HUES6 (cell line): ENCODE measurements around the gene PLCXD1.
A peak's percentile ranks its signal among the peaks of the same experiment; 100 is the strongest.
"Not testable (repeated sequence)": the region's sequence is repeated elsewhere in the genome, so short reads cannot be mapped to it uniquely, and the experiment has no call there.

ENCODE experiments used
- H3K27ac ChIP-seq: 2 replicates; pipeline ENCODE4 v1.7.0; 2013; ENCODE audit warnings: low read depth, mild to moderate bottlenecking, low read length, inconsistent platforms
- H3K27me3 ChIP-seq: 2 replicates; pipeline ENCODE4 v1.6.1; 2013; ENCODE audit warnings: low read length; ENCODE audit not compliant: control insufficient read depth, insufficient read depth
- H3K36me3 ChIP-seq: 2 replicates; pipeline ENCODE4 v1.6.1; 2013; ENCODE audit warnings: low read length; ENCODE audit not compliant: control insufficient read depth, insufficient read depth
- H3K4me1 ChIP-seq: 2 replicates; pipeline ENCODE4 v1.6.1; 2013; ENCODE audit warnings: low read length; ENCODE audit not compliant: control insufficient read depth, insufficient read depth
- H3K4me3 ChIP-seq: 2 replicates; pipeline ENCODE4 v1.5.1; 2013; ENCODE audit warnings: low read depth, low read length
- H3K9ac ChIP-seq: one replicate; pipeline ENCODE4 v1.6.1; 2013; ENCODE audit warnings: mild to moderate bottlenecking, low read length
- H3K9me3 ChIP-seq: 2 replicates; pipeline ENCODE4 v1.6.1; 2013; ENCODE audit warnings: low read depth, low read length; ENCODE audit not compliant: control insufficient read depth, insufficient read depth

The PLCXD1 gene

DNA sequence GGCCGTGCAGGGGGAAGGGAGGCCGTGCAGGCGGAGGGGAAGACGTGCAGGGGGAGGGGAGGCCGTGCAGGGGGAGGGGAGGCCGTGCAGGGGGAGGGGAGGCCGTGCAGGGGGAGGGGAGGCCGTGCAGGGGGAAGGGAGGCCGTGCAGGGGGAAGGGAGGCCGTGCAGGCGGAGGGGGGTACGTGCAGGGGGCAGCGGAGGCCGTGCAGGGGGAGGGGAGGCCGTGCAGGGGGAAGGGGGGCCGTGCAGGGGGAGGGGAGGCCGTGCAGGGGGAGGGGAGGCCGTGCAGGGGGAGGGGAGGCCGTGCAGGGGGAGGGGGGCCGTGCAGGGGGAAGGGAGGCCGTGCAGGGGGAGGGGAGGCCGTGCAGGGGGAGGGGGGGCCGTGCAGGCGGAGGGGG lies 459 bp upstream of the PLCXD1 start:
- not testable (repeated sequence) for H3K9ac ChIP-seq, H3K27ac ChIP-seq, H3K4me3 ChIP-seq, H3K4me1 ChIP-seq, H3K27me3 ChIP-seq, H3K9me3 ChIP-seq
- peaks cover 22% of the 10 kb centered on the region for H3K36me3 ChIP-seq

DNA sequence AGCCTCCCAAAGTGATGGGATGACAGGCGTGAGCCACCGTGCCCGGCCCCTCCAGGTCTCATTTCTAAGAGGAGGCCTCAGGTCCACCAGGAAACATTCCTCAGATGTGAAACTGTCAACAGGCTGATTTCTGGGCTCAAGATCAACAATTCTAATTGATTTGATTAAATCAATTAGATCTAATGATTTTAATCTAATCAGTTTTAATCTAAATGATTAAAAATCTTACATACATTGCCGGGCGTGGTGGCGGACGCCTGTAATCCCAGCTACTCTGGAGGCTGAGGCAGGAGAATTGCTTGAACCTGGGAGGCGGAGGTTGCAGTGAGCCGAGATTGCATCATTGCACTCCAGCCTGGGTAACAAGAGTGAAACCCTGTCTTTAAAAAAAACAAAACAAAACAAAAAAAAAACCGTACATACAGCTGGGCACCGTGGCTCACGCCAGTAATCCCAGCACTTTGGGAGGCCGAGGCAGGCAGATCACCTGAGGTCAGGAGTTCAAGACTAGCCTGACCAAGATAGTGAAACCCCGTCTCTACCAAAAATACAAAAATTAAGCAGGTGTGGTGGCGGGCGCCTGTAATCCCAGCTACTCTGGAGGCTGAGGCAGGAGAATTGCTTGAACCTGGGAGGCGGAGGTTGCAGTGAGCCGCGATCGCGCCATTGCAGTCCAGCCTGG lies 960 bp downstream of the PLCXD1 start:
- Histone ChIP-seq H3K27ac (peak overlapping the region; percentile 86; the same call in 1 of the 2 replicates), H3K36me3 (peaks cover 35% of the 10 kb centered on the region), H3K4me3 (peak overlapping the region; percentile 67), H3K9ac (peak overlapping the region; percentile 86)
- not testable (repeated sequence) for H3K4me1 ChIP-seq, H3K9me3 ChIP-seq, H3K27me3 ChIP-seq

DNA sequence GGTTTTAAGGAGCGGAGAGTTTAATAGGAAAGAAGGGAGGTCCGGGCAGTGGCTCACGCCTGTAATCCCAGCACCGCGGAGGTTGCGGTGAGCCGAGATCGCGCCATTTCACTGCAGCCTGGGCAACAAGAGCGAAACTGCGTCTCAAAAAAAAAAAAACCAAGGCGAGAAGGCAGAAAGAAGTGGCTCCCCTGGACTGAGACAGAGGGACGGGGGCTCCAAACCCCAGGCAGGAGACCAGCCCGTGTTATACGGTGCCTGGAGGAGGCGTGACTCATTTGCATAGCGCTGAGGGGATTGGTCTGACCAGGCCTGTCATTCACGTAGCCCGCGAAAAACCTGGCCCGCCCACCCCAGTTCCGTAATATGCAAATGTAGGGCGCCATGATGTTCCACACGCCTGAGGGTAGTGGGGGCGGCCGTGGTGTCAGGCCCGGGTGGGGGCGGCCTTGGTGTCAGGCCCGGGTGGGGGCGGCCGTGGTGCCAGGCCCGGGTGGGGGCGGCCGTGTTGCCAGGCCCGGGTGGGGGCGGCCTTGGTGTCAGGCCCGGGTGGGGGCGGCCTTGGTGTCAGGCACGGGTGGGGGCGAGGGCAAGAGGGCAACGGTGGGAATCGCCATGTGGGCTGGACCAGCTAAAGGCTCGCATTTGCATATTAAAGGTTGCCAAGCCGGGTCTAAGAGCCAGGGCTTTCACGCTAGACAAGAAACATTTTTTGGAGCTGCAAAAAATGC lies 2.1 kb downstream of the PLCXD1 start:
- Histone ChIP-seq H3K4me1 (peaks cover 9% of the 10 kb centered on the region), H3K9me3 (no peaks in the 10 kb centered on the region), H3K27me3 (no peaks in the 10 kb centered on the region), H3K27ac (no peak overlapping the region), H3K36me3 (peaks cover 42% of the 10 kb centered on the region), H3K4me3 (peak overlapping the region; percentile 58), H3K9ac (peak overlapping the region; percentile 83)

DNA sequence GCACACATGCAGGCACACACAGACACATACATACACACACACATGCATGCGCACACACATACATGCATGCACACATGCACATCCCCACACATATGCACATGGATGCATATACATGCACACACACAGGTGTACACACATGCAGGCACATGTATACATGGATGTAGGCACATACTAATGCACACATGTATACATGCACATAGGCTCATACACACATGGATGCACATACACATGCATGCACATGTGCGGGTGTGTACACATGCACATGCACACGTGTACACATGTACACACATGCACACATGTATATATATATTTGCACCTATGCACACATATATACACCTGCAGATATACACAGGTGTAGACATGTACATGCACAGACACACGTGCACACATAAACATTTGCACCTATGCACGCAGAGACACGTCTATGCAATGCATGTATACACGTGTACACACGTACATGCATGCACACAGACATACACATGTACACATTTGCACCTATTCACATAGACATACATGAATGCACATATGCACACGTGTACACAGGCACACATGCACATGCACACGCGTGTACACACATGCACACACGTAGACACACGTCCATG lies 4.0 kb downstream of the PLCXD1 start:
- Histone ChIP-seq H3K4me1 (peaks cover 3% of the 10 kb centered on the region; the same call in 1 of the 2 replicates), H3K9ac (no peak overlapping the region), H3K9me3 (no peaks in the 10 kb centered on the region), H3K27me3 (no peaks in the 10 kb centered on the region), H3K4me3 (no peak overlapping the region), H3K36me3 (peaks cover 57% of the 10 kb centered on the region), H3K27ac (no peak overlapping the region)

DNA sequence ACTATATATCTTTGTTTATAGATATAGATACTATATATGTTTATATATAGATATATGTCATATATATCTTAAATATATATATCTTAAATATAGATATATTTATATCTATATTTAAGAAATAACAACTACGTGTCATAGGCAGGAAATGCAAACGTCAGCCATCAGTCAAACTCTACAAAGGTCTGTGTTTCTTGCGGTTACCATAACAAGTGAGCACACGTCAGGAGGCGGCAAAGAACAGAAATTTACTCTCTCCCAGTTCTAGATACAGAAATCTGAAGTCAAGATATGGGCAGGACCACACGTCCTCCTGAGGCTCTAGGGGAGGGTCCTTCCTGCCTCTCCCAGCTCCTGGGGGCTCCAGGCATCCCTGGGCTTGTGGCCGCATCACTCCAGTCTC lies 6.5 kb downstream of the PLCXD1 start:
- Histone ChIP-seq H3K36me3 (peaks cover 80% of the 10 kb centered on the region), H3K9me3 (no peaks in the 10 kb centered on the region)

DNA sequence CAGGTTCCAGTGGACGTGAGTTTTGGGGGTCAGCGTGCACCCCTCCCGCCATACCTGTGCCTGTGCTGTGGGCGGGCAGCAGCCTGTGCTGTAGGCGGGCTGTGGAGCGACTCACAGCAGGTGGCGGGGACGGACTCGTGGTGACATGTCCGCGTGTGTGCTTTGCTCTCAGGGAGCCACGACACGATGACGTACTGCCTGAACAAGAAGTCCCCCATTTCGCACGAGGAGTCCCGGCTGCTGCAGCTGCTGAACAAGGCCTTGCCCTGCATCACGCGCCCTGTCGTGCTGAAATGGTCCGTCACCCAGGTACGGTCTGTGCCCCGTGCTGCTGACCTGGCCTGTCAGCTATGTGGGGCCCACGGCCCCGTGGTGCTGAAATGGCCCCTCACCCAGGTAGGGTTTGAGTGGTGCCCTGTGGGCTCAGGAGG lies 7.4 kb downstream of the PLCXD1 start:
- H3K4me3 ChIP-seq: no peak overlapping the region
- H3K9ac ChIP-seq: no peak overlapping the region
- H3K27ac ChIP-seq: no peak overlapping the region
- no peaks in the 10 kb centered on the region for H3K27me3 ChIP-seq
- 0 out of 2 replicates have a peak, but pooled peaks cover 3% of the 10 kb centered on the region for H3K4me1 ChIP-seq
- no peaks in the 10 kb centered on the region for H3K9me3 ChIP-seq
- peaks cover 89% of the 10 kb centered on the region for H3K36me3 ChIP-seq

More for the DNA sequence above, 6.5 kb downstream of the PLCXD1 start:
- 0 out of 2 replicates have a peak, but pooled peaks cover 3% of the 10 kb centered on the region for H3K4me1 ChIP-seq
- no peak overlapping the region for H3K27ac ChIP-seq
- no peak overlapping the region for H3K9ac ChIP-seq
- no peaks in the 10 kb centered on the region for H3K27me3 ChIP-seq
- H3K4me3 ChIP-seq: no peak overlapping the region

DNA sequence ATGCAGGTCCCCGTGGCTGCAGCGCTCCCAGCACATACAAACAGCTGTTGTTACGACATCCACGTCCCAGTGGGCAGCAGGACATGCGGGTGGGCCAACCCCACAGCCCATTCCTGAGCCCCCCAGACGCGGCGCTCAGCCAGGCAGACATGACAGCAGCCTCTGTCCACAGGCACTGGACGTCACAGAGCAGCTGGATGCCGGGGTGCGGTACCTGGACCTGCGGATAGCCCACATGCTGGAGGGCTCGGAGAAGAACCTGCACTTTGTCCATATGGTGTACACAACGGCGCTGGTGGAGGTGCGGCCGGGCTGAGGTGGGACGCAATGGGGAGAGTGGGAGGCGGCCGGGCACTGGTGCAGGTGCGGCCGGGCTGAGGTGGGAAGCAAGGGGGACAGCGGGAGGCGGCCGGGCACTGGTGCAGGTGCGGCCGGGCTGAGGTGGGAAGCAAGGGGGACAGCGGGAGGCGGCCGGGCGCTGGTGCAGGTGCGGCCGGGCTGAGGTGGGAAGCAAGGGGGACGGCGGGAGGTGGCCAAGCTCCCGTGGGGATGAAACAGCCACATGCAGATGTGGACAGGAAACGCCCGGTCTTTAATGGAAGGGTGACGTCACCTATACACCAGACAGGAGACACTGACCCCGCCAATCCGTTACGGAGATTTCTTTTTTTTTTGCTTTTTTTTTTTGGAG lies 9.4 kb downstream of the PLCXD1 start:
- Histone ChIP-seq H3K4me1 (no peaks in the 10 kb centered on the region), H3K36me3 (peaks cover 86% of the 10 kb centered on the region)

DNA sequence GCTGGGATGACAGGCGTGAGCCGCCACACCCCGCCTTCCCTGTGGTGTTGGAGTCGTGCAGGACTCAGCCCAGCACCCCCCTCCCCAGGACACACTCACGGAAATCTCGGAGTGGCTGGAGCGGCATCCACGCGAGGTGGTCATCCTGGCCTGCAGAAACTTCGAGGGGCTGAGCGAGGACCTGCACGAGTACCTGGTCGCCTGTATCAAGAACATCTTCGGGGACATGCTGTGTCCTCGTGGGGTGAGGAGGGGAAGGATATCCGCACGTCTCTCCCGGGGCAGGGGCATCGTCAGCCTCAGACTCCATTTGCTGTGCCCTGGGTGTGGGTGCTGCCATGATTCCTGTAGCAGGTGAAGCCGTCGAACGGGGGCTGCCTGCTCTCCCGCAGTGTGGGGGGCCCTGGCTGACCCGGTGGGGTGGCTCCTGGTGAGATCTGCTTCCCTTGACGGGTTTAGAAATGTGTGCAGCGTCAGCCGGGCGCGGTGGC lies 10.3 kb downstream of the PLCXD1 start:
- H3K27me3 ChIP-seq: no peaks in the 10 kb centered on the region
- H3K9me3 ChIP-seq: no peaks in the 10 kb centered on the region
- H3K27ac ChIP-seq: no peak overlapping the region
- peaks cover 83% of the 10 kb centered on the region for H3K36me3 ChIP-seq
- H3K4me1 ChIP-seq: no peaks in the 10 kb centered on the region
- no peak overlapping the region for H3K9ac ChIP-seq
- no peak overlapping the region for H3K4me3 ChIP-seq

More for the DNA sequence above, 9.4 kb downstream of the PLCXD1 start:
- no peak overlapping the region for H3K4me3 ChIP-seq
- no peaks in the 10 kb centered on the region for H3K27me3 ChIP-seq
- H3K9ac ChIP-seq: no peak overlapping the region
- H3K27ac ChIP-seq: no peak overlapping the region
- no peaks in the 10 kb centered on the region for H3K9me3 ChIP-seq

DNA sequence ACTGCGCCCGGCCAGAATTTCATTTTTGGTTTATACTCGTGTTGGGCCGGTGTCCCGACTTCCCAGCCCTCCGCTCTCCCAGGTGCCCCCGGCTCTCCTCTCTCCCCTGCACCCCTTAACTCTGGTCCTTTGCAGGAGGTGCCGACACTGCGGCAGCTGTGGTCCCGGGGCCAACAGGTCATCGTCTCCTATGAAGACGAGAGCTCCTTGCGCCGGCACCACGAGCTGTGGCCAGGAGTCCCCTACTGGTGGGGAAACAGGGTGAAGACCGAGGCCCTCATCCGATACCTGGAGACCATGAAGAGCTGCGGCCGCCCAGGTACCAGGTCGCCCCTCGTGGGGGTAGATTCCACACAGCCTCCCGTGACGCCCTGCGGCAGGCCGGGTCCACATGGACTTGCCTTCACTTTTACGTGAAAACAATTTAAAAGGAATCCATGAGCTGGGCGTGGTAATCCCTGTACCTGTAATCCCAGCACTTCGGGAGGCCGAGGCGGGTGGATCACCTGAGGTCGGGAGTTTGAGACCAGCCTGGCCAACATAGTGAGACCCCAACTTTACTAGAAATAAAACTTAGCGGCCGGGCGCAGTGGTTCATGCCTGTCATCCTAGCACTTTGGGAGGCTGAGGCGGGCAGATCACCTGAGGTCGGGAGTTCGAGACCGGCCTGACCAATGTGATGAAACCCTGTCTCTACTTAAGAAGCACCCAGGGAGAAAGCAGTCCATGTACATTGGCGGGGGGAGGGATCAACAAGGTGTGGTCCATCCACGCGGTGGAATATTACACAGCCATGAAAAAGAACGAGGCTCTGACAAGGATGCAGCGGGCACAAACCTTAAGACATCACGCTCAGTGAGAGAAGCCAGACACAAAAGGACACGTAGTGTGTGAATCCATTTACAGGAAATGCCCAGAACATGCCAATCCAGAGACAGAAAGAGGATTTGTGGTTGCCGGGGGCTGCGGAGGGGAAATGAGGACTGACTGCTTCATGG lies 12.0 kb downstream of the PLCXD1 start:
- Histone ChIP-seq H3K27ac (no peak overlapping the region), H3K4me1 (no peaks in the 10 kb centered on the region), H3K27me3 (no peaks in the 10 kb centered on the region), H3K9ac (no peak overlapping the region), H3K4me3 (no peak overlapping the region), H3K9me3 (no peaks in the 10 kb centered on the region), H3K36me3 (peaks cover 74% of the 10 kb centered on the region)

DNA sequence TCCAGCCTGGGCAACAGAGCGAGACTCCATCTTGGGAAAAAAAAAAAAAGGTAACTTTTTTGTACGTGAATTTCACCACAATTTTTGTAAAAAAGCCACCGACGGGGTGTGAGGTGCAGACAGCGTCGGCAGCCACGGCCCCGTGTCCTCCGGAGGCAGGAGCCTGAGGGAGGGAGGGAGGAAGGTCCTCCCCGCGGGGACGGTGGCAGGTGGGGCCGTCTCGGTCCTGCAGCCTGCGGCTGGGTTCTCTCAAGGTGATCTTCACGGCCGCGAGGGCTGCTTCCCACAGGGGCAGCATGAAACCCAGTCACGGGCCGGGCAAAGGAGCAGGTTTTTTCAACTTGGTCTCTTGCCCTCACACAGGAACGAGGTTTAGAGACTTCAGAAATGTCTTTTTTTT lies 14.0 kb downstream of the PLCXD1 start:
- no peaks in the 10 kb centered on the region for H3K27me3 ChIP-seq
- H3K27ac ChIP-seq: no peak overlapping the region
- peaks cover 71% of the 10 kb centered on the region for H3K36me3 ChIP-seq
- H3K9ac ChIP-seq: no peak overlapping the region
- H3K9me3 ChIP-seq: no peaks in the 10 kb centered on the region
- H3K4me1 ChIP-seq: no peaks in the 10 kb centered on the region
- H3K4me3 ChIP-seq: no peak overlapping the region
